Gastroesophageal sphincter (tissue), 2 donors: ENCODE measurements around the gene MTMR10.

Experiments
- POLR2A ChIP-seq, 2 donors: fragments of 450-650 bp; IDR thresholded peaks; one replicate each; pipeline ENCODE4 v1.6.1; 2017; ENCODE audit warnings: antibody characterized with exemption in 2 of 2, mild to moderate bottlenecking in 2 of 2, moderate library complexity in 1 of 2
- POLR2AphosphoS5 ChIP-seq: sonication (generic); formaldehyde crosslinking; IDR thresholded peaks from one replicate; pipeline ENCODE4 v1.6.1; 2017; ENCODE audit warnings: antibody characterized with exemption

- no peak for TF ChIP-seq POLR2AphosphoS5
- TF ChIP-seq POLR2A (IDR thresholded peaks at IDR 0.05) = no peak
These were observed 69.5 kb downstream of the MTMR10 start for GRCh38 chr15:30921781-30922479.
